Measurements from ENCODE around the gene GRID2. TPM values are rescaled to one million over a fixed set of nuclear protein-coding genes. Genes with fewer than 3 reads are reported as not detected.
"Not testable (repeated sequence)": the region's sequence is repeated elsewhere in the genome, so short reads cannot be mapped to it uniquely, and the experiment has no call there.

Gene GRID2
- total and polyA plus RNA-seq, 7 experiments from 2014 or later: not detected

GRCh38 chr4:93289241-93289640, 985.5 kb downstream of the GRID2 start:
- Mint-ChIP-seq H3K9me3 (peaks cover 0 to 8% (median 4%) of the 10 kb centered on the region in 11 donors), H3K36me3 (no peaks in the 10 kb centered on the region), H3K4me1 (no peaks in the 10 kb centered on the region), H3K27me3 (no peaks in the 10 kb centered on the region), H3K4me3 (no peak overlapping the region), H3K27ac (no peak overlapping the region)
- no peaks in the 10 kb centered on the region for H3K9me3 ChIP-seq (ENCODE audit: control insufficient read depth in 2 of 3, low read length in 3 of 3)
- H3K27me3 ChIP-seq (ENCODE audit: control insufficient read depth in 2 of 2, insufficient read depth in 2 of 2, low read length in 2 of 2): no peaks in the 10 kb centered on the region
- no peak overlapping the region for H3K4me3 ChIP-seq (ENCODE audit: low read length)
- intact Hi-C loops (cut with micrococcal nuclease): no loop called here
- H3K36me3 ChIP-seq (ENCODE audit: control insufficient read depth in 2 of 3, insufficient read depth in 3 of 3, low read length in 3 of 3): no peaks in the 10 kb centered on the region
- H3K27ac ChIP-seq (ENCODE audit: low read depth, low read length): no peak overlapping the region
- ChIA-PET CTCF (no interaction called here), POLR2A (interaction anchor here (0.5 kb wide), 1 partner anchor 523 kb away, joined by 3 read pairs; no protein-coding TSS in a partner anchor)
- DNase-seq (no peak), ATAC-seq (no peak)
- no peaks in the 10 kb centered on the region for H3K4me1 ChIP-seq (ENCODE audit: control insufficient read depth in 2 of 2, insufficient read depth in 2 of 2, low read length in 2 of 2)

- H3K9me3 Mint-ChIP-seq: peaks cover 0 to 9% (median 4%) of the 10 kb centered on the region in 11 donors
- Histone ChIP-seq H3K4me1 (ENCODE audit: control insufficient read depth in 2 of 2, insufficient read depth in 2 of 2, low read length in 2 of 2) (no peaks in the 10 kb centered on the region), H3K27ac (ENCODE audit: low read depth, low read length) (no peak overlapping the region), H3K27me3 (ENCODE audit: control insufficient read depth in 2 of 2, insufficient read depth in 2 of 2, low read length in 2 of 2) (no peaks in the 10 kb centered on the region), H3K36me3 (ENCODE audit: control insufficient read depth in 2 of 3, insufficient read depth in 3 of 3, low read length in 3 of 3) (no peaks in the 10 kb centered on the region), H3K9me3 (ENCODE audit: control insufficient read depth in 2 of 3, low read length in 3 of 3) (no peaks in the 10 kb centered on the region), H3K4me3 (ENCODE audit: low read length) (no peak overlapping the region)
- no peak for DNase-seq
- no peaks in the 10 kb centered on the region for H3K36me3 Mint-ChIP-seq
- POLR2A ChIA-PET: no interaction called here
- H3K27me3 Mint-ChIP-seq: no peaks in the 10 kb centered on the region
- CTCF ChIA-PET: no interaction called here
- ATAC-seq: no peak
- no peak overlapping the region for H3K4me3 Mint-ChIP-seq
- intact Hi-C loops (cut with micrococcal nuclease): no loop called here
- no peak overlapping the region for H3K27ac Mint-ChIP-seq
- H3K4me1 Mint-ChIP-seq: no peaks in the 10 kb centered on the region
These were observed 986.1 kb downstream of the GRID2 start for GRCh38 chr4:93289831-93290230.

- H3K36me3 Mint-ChIP-seq: no peaks in the 10 kb centered on the region
- no peak overlapping the region for H3K27ac ChIP-seq (ENCODE audit: low read depth, low read length)
- peaks cover 0 to 10% (median 2%) of the 10 kb centered on the region in 11 donors for H3K9me3 Mint-ChIP-seq
- H3K27me3 ChIP-seq (ENCODE audit: control insufficient read depth in 2 of 2, insufficient read depth in 2 of 2, low read length in 2 of 2): no peaks in the 10 kb centered on the region
- H3K4me3 ChIP-seq (ENCODE audit: low read length): no peak overlapping the region
- DNase-seq: no peak
- ChIA-PET POLR2A (no interaction called here), CTCF (no interaction called here)
- no peaks in the 10 kb centered on the region for H3K9me3 ChIP-seq (ENCODE audit: control insufficient read depth in 2 of 3, low read length in 3 of 3)
- no peaks in the 10 kb centered on the region for H3K4me1 ChIP-seq (ENCODE audit: control insufficient read depth in 2 of 2, insufficient read depth in 2 of 2, low read length in 2 of 2)
- H3K27ac Mint-ChIP-seq: peak overlapping the region in 1 of 9 donors; percentile 49
- H3K4me3 Mint-ChIP-seq: peak overlapping the region in 1 of 10 donors; percentile 28
- H3K4me1 Mint-ChIP-seq: peaks cover 0 to 2% (median 0%) of the 10 kb centered on the region in 7 donors
- intact Hi-C loops (cut with micrococcal nuclease): no loop called here
- no peaks in the 10 kb centered on the region for H3K27me3 Mint-ChIP-seq
- no peaks in the 10 kb centered on the region for H3K36me3 ChIP-seq (ENCODE audit: control insufficient read depth in 2 of 3, insufficient read depth in 3 of 3, low read length in 3 of 3)
- no peak for ATAC-seq
These were observed 995.4 kb downstream of the GRID2 start for GRCh38 chr4:93299118-93299517.

GRCh38 chr4:93300780-93301555, 997.2 kb downstream of the GRID2 start:
- H3K4me3 Mint-ChIP-seq; DNase-seq; H3K9me3 ChIP-seq (ENCODE audit: control insufficient read depth in 2 of 3, low read length in 3 of 3); H3K27ac ChIP-seq (ENCODE audit: low read depth, low read length); H3K4me1 ChIP-seq (ENCODE audit: control insufficient read depth in 2 of 2, insufficient read depth in 2 of 2, low read length in 2 of 2); H3K9me3 Mint-ChIP-seq; H3K27me3 Mint-ChIP-seq; H3K27ac Mint-ChIP-seq; ATAC-seq; H3K36me3 Mint-ChIP-seq; H3K4me3 ChIP-seq (ENCODE audit: low read length); H3K4me1 Mint-ChIP-seq; POLR2A ChIA-PET; intact Hi-C loops (cut with micrococcal nuclease); H3K27me3 ChIP-seq (ENCODE audit: control insufficient read depth in 2 of 2, insufficient read depth in 2 of 2, low read length in 2 of 2); CTCF ChIA-PET; H3K36me3 ChIP-seq (ENCODE audit: control insufficient read depth in 2 of 3, insufficient read depth in 3 of 3, low read length in 3 of 3): not testable (repeated sequence)

GRCh38 chr4:93302310-93302709, 998.5 kb downstream of the GRID2 start:
- H3K4me1 ChIP-seq (ENCODE audit: control insufficient read depth in 2 of 2, insufficient read depth in 2 of 2, low read length in 2 of 2): no peaks in the 10 kb centered on the region
- no peaks in the 10 kb centered on the region for H3K27me3 ChIP-seq (ENCODE audit: control insufficient read depth in 2 of 2, insufficient read depth in 2 of 2, low read length in 2 of 2)
- H3K9me3 ChIP-seq (ENCODE audit: control insufficient read depth in 2 of 3, low read length in 3 of 3): no peaks in the 10 kb centered on the region
- Mint-ChIP-seq H3K4me1 (peaks cover 0 to 2% (median 0%) of the 10 kb centered on the region in 7 donors), H3K9me3 (peaks cover 0 to 9% (median 2%) of the 10 kb centered on the region in 11 donors), H3K36me3 (no peaks in the 10 kb centered on the region), H3K4me3 (no peak overlapping the region), H3K27me3 (no peaks in the 10 kb centered on the region), H3K27ac (no peak overlapping the region)
- no peaks in the 10 kb centered on the region for H3K36me3 ChIP-seq (ENCODE audit: control insufficient read depth in 2 of 3, insufficient read depth in 3 of 3, low read length in 3 of 3)
- H3K27ac ChIP-seq (ENCODE audit: low read depth, low read length): no peak overlapping the region
- intact Hi-C loops (cut with micrococcal nuclease): no loop called here
- ChIA-PET CTCF (no interaction called here), POLR2A (no interaction called here)
- no peak for DNase-seq
- no peak overlapping the region for H3K4me3 ChIP-seq (ENCODE audit: low read length)
- no peak for ATAC-seq

GRCh38 chr4:93303440-93303839, 999.7 kb downstream of the GRID2 start:
- Mint-ChIP-seq H3K4me1 (peaks cover 0 to 2% (median 0%) of the 10 kb centered on the region in 7 donors), H3K36me3 (no peaks in the 10 kb centered on the region), H3K27ac (no peak overlapping the region), H3K27me3 (no peaks in the 10 kb centered on the region), H3K4me3 (no peak overlapping the region), H3K9me3 (peaks cover 0 to 9% (median 2%) of the 10 kb centered on the region in 11 donors)
- intact Hi-C loops (cut with micrococcal nuclease): no loop called here
- ChIA-PET CTCF (no interaction called here), POLR2A (no interaction called here)
- no peaks in the 10 kb centered on the region for H3K9me3 ChIP-seq (ENCODE audit: control insufficient read depth in 2 of 3, low read length in 3 of 3)
- no peaks in the 10 kb centered on the region for H3K27me3 ChIP-seq (ENCODE audit: control insufficient read depth in 2 of 2, insufficient read depth in 2 of 2, low read length in 2 of 2)
- DNase-seq: no peak
- H3K4me1 ChIP-seq (ENCODE audit: control insufficient read depth in 2 of 2, insufficient read depth in 2 of 2, low read length in 2 of 2): no peaks in the 10 kb centered on the region
- H3K36me3 ChIP-seq (ENCODE audit: control insufficient read depth in 2 of 3, insufficient read depth in 3 of 3, low read length in 3 of 3): no peaks in the 10 kb centered on the region
- H3K4me3 ChIP-seq (ENCODE audit: low read length): no peak overlapping the region
- H3K27ac ChIP-seq (ENCODE audit: low read depth, low read length): no peak overlapping the region
- no peak for ATAC-seq

- Mint-ChIP-seq H3K36me3 (peaks cover 0 to 3% (median 0%) of the 10 kb centered on the region in 5 donors), H3K4me1 (no peaks in the 10 kb centered on the region), H3K27ac (no peak overlapping the region), H3K9me3 (peaks cover 0 to 15% (median 3%) of the 10 kb centered on the region in 11 donors), H3K4me3 (no peak overlapping the region), H3K27me3 (no peaks in the 10 kb centered on the region)
- ChIA-PET CTCF (no interaction called here), POLR2A (no interaction called here)
- Histone ChIP-seq H3K27me3 (ENCODE audit: control insufficient read depth in 2 of 2, insufficient read depth in 2 of 2, low read length in 2 of 2) (no peaks in the 10 kb centered on the region), H3K4me1 (ENCODE audit: control insufficient read depth in 2 of 2, insufficient read depth in 2 of 2, low read length in 2 of 2) (no peaks in the 10 kb centered on the region), H3K27ac (ENCODE audit: low read depth, low read length) (no peak overlapping the region), H3K9me3 (ENCODE audit: control insufficient read depth in 2 of 3, low read length in 3 of 3) (no peaks in the 10 kb centered on the region), H3K4me3 (ENCODE audit: low read length) (no peak overlapping the region), H3K36me3 (ENCODE audit: control insufficient read depth in 2 of 3, insufficient read depth in 3 of 3, low read length in 3 of 3) (no peaks in the 10 kb centered on the region)
- no peak for ATAC-seq
- intact Hi-C loops (cut with micrococcal nuclease): no loop called here
- DNase-seq: no peak
These were observed 1008.5 kb downstream of the GRID2 start for GRCh38 chr4:93312299-93312698.
